Hematopoietic multipotent progenitor cell treated with erythropoietin and hydrocortisone succinate and interleukin-3 and kit ligand, for 15 days (in vitro differentiated cells): ENCODE measurements around the gene MEGF8.

ENCODE experiments used
- DNase-seq: peaks from one replicate; pipeline ENCODE4 v3.0.0-alpha.2; 2015; ENCODE audit warnings: low spot score

The MEGF8 gene, protein sequence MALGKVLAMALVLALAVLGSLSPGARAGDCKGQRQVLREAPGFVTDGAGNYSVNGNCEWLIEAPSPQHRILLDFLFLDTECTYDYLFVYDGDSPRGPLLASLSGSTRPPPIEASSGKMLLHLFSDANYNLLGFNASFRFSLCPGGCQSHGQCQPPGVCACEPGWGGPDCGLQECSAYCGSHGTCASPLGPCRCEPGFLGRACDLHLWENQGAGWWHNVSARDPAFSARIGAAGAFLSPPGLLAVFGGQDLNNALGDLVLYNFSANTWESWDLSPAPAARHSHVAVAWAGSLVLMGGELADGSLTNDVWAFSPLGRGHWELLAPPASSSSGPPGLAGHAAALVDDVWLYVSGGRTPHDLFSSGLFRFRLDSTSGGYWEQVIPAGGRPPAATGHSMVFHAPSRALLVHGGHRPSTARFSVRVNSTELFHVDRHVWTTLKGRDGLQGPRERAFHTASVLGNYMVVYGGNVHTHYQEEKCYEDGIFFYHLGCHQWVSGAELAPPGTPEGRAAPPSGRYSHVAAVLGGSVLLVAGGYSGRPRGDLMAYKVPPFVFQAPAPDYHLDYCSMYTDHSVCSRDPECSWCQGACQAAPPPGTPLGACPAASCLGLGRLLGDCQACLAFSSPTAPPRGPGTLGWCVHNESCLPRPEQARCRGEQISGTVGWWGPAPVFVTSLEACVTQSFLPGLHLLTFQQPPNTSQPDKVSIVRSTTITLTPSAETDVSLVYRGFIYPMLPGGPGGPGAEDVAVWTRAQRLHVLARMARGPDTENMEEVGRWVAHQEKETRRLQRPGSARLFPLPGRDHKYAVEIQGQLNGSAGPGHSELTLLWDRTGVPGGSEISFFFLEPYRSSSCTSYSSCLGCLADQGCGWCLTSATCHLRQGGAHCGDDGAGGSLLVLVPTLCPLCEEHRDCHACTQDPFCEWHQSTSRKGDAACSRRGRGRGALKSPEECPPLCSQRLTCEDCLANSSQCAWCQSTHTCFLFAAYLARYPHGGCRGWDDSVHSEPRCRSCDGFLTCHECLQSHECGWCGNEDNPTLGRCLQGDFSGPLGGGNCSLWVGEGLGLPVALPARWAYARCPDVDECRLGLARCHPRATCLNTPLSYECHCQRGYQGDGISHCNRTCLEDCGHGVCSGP (N-terminal part only)

DNA sequence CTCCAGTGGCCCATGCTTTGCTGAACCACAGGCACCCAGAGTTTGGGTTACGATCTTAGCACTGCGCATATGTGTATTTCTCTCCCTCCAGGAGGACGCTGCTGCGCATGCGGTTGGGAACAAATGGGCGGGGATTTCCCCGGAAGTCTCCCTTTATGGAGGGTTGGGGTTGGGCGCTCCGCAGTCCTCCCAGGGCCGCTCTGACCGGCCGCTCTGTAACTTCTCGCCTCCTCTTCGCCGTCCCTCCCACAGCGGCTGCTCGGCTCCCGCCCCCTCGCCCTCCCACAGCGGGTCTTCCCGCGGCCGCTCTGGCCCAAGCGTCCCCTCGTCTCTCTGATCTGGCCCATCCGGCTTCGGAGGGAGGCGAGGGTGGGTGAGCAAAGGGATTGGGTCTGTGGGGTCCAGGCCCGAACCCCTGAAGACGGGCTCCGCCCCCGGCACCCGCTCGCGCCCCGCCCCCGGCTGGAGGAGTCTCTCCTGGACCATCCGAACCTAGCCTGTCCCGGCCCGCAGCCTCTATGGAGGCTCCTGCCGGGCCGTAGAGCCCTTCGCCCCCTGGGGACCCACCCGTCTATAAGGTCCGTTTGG is at the start of gene MEGF8:
TSS of gene MEGF8 (plus strand) at position 328 of the 588 bp plus-strand sequence. CDS start 609 bp downstream, outside the sequence.
- peak; percentile 98 for DNase-seq

DNA sequence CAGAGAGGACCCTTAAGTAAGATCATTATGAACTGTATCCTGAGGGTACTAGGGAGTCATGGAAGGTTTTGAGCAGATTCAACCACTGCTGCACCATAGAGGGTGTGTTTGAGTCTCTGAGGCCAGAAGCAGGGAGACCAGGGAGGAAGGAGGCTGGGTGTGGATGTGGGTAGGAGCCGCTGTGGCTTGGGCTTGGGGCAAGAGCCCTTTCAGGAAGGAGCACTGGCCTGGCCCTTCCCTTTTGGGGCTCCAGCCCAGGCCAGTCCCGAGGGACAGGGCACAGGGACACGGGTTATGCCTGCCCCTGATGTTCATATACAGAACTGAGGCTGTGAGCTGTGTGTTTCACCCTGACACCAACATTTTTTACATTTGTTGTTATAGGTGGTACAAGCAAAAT is 49.2 kb upstream of the MEGF8 start:
- no peak for DNase-seq

DNA sequence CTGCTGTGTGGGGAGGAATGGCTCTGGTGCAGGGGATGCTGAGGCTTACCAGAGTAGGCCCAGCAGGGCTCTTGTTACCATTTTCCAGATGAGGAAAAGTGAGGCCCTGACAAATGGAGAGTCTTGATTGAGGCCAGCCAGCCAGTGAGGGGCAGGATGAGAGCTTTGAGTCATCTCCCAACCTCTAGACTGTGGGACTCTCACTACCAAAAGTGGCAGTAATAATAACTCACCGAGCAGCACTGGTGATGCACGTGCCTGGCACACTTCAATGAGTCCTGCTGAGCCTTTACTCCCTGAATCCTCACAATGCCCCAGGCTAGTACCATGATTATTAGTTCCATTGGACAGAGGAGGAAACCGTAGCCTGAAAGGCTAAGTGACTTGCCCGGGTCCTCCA is 48.6 kb upstream of the MEGF8 start:
- no peak for DNase-seq

DNA sequence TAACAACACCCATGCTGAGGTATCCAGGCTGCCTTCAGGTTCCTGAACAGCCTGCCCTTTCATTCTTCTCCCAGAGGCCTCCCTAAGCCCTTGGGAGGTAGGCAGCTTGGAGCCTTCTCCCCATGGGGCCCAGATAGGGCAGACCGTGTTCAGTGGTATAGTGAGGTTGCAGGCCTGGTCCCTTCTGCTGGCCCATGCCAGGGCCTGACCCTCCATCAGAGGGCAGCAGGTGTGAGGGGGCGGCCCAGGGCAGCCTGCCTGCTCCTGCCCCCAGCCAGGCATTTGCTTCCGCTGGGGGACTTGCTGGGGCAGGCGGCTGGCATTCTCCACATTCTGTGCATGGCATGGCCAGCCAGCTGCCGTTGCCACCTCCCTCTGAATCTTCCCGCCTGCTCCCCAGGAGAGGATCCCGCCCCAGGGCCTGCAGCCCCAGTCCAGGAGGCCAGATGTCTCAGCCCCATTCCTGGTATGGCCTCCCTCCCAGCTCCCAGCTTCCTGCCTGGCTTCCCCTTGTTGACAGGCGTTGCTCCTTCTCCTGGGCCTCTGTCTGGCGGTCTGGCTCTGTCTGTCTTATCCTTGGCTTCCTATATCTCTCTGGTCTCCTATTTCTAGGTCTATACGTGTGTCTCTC is 47.5 kb upstream of the MEGF8 start:
- DNase-seq: no peak

DNA sequence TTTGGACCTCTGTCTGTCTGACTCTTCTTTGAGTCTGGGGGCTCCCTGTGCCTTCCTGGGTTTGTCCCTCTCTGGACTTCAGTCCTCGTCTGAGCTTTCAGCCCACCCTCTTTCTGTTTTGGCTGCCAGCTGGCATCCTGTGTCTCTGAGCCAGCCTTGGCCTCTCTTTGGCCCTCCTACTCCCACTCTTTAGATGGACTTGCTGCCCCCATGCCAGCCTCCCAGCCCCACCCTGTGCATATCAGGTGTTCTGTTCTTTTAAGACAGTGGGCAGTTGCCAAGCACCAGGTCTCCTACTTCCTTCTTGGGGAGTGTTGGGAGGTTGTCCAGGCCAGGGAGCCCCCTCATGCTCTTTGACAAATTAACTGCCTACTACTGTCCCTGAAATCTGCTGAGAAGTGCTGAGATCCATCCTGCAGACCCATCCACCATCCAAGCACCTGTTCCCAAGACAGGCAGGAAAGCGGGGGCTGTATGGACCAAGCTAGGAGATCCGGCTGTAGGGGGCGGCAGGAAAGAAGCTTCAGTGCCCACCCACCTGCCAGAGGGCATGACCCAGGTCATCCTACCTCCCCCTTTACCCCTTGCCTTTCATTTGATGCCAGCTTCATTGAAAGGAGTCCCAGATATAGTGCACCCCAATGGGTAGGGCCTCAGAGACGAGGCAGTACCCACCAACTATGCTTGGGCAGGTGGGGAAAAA is 46.8 kb upstream of the MEGF8 start:
- no peak for DNase-seq

DNA sequence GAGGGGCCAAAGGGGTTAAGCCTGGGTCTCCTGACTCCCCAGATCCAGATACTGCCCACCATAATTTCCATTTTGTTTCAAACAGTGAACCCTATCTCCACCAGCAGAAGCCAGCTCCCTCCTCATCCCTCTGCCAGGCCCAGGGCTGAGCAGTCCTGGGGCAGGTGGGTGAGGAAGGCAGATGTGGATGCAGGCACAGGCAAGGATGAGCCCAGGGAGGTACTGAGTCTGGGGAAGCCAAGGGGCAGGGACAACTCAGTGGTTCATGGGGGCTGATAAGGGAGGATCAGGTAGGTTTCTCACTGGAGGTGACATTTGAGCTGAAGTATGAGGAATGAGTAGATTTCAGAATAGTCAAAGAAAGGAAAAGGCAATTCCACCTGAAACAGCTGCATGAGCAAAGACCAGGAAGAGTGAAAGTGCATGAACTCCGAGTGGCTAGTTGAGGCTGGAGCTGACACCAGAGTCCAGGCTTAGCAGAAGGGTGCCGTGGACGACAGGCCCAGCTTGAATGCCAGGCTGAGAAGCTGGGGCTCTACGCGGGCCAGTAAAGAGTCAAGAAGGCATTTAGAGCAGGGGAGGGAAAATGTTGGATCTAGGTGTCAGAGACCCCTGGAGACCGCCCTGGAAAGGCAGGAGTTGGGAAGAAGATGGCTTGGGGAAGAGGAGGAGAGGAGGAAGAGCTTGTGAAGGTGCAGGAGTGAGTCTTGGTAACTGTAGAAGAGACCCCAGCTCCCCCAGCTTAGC is 46.1 kb upstream of the MEGF8 start:
- no peak for DNase-seq

DNA sequence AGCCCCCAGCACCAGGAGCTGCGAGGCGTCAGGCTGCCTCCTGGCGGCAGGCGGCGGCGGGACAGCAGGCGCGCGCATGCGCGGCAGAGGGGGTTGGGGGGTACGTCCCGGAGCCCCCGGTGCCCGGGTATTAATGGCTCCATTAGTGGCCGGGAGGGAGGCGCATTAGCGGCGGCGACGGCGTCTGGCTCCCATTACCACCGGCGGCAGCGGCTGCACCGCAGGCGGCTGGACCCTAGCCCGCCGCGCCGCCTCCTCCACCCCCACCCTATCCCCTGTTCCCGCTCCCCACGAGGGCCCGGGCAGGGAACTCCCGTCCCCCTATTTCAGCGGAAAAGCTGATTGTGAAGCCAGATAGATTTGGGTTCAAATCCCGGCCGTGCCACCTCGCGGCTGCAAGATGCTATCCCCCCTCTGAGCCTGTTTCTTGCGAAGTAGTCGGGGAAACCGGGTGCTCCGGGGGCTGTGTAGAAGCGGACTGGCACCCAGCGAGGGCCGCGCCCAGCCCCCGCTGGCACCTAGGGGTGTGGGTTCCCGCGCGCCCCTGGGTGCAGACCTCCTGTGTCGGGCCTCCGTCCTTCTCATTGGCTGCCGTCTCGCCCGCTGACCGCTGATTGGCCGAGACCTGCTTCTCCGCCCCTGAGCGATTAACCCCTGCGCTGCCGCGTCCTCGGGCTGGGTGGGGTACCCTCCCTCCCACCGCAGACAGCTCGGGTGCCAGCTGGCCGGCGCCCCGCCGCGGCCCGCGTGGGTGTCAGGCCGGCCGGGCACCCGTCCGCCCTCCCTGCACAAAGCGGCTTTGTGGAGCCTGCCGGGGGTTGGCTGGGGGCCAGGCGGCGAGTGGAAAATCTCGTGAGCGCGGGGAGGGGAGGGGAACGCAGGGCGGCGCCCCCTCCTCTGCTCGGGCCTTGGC is 45.3 kb upstream of the MEGF8 start:
- peak; percentile 86 for DNase-seq

DNA sequence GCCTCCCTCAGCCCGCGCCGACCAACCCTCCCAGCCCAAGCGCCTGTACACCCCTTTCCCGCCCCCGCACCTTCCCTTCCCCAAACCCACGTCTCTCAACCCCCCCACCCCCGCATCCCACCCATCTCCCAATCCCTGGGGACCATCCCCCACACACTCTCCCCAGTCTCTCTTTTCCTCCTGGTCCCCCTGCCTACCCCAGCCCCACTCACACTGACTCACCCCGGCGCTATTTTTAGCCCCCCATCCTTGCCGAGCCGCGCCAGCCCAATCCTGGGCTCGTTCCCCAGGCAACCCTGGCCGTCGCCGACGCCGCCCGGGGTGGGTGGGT is 44.7 kb upstream of the MEGF8 start:
- DNase-seq: no peak

DNA sequence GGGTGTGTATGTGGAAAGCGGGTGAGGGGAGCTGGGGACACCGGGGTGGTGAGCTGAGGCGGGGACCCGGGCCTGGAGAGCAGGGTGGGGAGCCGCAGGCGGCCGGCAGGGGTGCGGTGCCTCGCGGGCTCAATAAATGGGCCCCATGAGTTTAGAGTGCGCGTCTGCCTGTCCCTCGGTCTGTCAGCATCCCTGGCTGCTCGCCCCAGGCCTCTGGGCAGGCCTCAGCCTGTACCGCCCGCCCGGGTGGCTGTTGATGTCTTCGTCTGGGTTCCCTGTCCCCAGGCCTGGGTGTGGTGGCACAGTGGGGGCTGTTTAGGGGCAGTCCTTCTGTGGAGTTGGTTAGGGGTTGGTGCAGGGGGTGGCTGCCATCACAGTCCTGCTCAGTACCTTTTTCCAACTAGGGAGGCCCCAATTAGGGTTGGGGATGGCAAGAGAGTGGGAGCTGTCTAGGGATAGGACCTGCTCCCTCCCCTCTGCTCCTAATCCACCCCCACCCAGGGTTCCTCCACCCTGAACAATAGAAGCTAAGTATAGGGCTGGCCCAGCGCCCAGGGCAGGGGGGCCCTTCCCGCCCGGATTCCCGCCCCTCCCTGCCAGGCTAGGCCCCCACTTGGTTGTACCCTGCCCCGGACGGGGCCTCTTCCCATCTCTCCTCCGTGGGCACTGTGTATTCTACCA is 44.1 kb upstream of the MEGF8 start:
- peak; percentile 51 for DNase-seq

DNA sequence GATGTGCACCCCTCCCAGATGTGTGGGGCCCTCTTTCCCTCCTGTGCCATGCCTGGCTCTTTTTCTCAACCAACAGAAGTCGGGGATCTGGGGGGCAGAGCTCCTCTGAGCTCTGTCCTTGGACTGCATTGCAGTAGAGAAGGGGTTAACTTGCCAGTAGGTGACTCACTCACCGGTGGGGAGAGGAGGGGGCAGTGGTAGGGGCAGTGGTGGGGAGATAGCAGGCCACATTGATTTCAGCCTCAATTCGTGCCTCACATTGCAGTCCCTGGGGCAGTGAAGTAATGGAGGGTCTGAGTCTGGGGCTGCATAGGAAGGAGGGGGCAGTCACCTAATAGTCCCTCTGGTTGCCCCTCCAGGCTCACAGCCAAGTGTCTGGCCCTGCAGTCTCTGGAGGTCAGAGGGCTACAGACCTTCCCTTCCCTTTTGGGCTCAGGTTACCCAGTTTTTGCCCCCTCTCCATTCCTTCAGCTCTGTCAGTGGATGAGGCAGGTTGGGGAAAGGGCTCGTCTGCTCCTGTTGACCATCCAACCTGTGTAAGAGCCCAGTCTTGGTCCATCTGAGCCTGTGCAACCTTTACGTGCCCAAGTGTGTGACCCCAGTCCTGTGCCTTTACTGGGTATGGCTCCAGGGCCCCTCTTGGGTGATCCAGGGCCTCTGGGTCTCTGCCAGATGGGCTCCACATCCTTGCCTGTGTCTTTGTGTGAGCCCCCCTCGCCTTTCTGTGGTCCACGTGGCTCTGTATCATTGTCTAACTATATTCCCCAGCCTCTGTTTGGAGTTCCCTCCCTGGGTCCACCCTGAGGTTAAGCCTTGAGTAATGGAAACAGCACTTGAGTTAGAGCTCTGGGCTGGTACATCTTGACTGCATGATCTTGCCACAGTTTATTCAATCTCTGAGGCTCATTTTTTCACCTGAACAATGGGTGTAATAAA is 43.3 kb upstream of the MEGF8 start:
- peak; percentile 17 for DNase-seq

DNA sequence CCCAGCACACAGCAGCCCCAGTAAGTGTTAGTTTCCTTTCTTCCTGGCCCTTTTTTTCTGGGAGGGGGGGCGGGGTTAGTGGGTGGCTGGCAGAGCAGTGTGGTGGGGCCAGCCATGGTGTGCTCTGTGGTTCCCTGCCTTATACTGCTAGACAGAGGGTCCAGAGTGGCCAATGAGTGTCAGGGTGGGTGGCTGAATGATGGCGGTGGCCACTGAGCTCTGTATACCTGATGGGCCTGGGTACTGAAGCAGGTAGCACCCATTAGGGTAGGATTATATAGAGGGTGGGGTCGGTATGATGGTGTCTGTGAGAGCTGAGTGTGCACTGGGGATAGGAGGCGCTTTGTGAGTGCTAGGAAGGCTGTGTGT is 42.6 kb upstream of the MEGF8 start:
- DNase-seq: no peak

DNA sequence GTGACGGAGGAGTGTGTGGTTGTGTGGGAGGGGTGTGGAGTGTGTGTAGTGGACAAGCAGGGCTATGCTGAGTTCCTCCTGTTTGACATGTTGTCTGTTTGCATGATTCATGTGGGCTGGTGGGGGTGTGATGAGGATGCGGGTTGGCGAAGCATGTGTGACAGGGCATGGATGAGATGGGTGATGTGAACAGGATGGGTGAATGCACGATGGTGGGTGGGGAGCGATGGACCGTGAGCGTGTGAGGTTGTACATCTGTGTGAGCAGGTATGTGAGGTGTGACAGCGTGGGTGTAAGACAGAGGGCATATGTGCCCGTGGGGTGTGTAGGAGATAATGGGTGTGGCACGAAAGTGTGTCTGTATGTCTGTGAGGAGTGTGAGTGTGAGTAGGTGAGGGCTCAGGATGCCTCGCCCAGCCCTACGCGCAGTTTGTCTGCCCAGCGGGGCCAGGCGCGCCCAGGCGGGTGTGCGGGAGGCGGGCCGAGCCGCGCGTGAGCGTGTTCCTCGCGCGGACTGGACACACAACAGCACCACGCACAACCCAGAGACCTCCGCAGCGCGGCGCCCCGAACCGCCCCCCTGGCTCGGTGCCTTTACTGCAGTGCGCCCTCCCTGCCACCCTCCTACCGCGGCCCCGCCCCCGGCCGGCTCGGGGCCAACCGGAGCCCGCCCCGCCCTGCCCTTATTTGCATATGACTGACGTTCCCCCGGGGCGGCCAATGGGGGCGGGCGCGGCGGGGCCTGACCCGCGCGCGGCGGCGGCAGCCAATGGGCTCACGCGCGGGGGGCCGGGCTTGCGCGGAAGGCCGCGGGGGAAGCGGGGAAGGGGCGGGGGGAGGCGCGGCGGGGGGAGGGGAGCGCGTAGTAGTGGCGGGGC is 42.0 kb upstream of the MEGF8 start:
- peak; percentile 95 for DNase-seq

DNA sequence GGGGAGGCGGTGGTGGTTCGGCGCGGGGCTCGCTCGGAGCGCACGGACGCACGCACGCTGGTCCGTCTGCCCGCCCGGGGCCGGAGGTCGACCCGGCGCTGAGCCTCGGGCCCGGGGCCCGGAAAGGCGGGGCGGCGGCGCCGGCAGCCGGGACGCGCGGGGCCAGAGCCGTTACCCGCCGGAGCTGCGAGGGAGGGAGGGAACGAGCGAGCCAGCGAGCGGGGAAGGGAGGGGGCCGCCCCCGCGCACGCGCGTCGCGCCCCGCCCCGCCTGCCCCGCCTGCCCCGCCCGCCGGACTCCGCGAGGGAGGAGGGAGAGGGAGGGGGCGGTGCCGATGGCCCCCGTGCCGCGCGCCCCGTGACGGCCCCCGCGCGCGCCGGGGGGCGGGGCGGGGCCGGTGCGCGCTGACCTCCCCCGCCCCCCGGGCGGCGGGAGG is 41.4 kb upstream of the MEGF8 start:
- peak; percentile 85 for DNase-seq

DNA sequence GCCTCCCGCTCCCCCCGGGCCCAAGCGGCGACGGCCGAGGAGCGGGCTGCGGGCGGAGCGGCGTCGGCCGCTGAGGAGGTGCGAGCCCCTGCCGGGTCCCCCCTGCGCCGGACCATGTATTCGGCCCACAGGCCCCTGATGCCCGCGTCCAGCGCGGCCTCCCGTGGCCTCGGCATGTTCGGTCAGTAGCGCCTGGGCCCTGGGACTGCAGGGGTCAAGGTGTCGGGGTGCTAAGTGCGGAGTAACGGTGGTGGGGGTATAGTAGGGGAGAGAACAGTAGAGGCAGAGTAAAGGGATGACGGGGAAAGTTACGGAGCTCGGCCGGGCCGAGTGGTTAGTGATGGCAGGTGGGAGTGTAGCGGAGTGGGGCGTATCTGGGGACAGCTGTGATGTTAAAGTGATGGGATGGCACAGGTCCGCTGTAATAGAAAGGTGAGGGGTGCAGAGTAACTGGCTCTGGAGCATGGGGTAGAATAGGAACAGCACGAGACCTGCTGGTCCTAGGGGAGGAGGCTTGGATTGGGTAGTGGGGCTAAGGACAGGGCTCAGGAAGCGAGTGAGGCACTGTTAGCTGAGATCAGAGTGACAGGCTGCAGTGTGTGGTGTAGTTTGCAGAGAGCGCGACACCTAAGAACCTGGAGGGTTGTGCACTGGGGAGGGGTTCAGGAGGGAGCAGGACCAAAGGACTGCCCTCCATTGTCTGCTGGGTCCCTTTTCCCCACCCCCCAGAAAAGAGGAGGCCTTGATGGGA is 40.7 kb upstream of the MEGF8 start:
- peak; percentile 24 for DNase-seq

DNA sequence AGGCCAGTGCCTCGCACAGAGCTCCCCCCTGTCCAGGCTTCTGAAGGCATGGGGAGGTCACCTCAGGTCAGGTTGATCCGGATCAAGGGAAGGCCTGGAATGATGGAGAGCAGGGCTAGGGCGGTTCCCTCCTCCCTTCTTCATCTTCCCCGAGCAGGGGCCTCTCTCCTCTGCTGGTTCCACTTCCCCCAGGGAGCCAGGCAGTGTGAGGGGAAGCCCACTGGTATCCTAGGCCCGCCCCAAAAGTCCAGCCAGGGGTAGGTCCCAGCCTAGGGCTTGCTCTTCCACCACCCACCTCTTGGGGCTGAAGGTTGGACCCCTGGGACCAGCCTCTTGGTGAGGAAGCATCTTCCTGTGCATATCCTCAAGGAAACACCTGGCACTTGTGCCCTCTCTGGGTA is 39.9 kb upstream of the MEGF8 start:
- DNase-seq: no peak

DNA sequence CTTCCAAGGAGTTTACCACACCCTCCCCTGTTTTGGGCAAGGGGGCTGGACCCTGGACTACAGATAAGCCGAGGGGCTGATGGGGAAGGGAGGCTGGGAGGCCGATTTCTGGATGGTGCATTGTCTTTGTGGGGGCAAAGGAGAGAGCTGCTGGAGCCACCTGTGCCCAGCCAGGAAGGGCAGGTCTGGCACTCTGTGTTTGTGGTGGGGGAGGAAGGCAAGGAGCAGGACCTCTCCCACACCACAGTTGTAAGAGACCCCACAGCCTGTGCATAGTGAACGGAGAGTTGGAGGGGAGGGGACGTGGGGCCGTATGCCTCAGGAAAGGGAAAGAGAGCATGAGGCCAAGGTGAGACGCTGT is 39.5 kb upstream of the MEGF8 start:
- no peak for DNase-seq
